GM13976 (cell line): ENCODE measurements around the gene POLR2H.

Source experiments
- DNase-seq: peaks from one replicate; pipeline ENCODE4 v3.0.0; 2012; ENCODE audit warnings: low spot score
- in situ Hi-C: fragments of 300-500 bp; cut with MboI; formaldehyde crosslinking; loops from one replicate; pipeline ENCODE4 v1.12.0; 2022; ENCODE audit warnings: low sequenced_read_pairs, mixed read lengths, inconsistent platforms; ENCODE audit not compliant: unreplicated experiment
- TF ChIP-seq, protein P1 (sequence below): IDR thresholded peaks from 2 replicates; pipeline ENCODE4 v1.5.1; 2012; ENCODE audit warnings: borderline replicate concordance, mild to moderate bottlenecking; ENCODE audit not compliant: insufficient read depth; ENCODE audit errors: extremely low read depth, missing control alignments, control extremely low read depth

Gene POLR2H

DNA sequence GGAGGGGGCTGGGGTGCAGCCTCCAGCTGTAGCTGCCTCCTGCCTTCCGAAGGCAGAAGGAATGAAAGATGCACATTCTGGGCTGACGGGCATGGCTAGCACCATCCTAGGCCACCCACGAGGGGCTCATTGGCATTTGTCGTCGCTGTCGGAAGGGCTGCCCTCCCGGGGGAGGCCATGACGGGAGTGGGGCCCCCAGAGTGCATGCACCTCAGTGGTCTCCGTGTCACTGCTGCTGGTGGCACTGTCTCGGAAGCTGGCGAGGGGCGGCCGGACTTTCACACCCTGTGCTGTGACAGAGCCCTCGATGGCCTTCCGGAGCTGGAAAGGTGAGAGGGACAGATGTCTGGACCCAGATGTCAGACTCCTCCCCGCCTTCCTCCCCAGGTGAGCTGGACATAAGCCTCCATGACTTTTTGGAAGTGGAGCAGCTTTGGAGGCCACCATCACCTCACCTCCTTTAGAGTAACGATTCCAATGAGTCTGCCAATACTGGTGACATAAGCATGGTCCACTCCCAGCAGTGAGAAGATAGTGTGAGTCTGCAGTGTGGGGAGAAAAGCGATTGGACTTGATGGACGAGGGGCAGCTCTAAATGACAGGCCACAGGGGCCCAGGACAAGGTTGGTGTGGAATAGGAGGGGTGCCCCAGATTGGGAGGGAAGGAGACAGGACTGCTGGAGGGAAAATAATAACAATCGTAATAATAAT is 14.9 kb upstream of the POLR2H start:
- DNase-seq = no peak
- in situ Hi-C loops = no loop called here
- TF ChIP-seq, protein P1, sequence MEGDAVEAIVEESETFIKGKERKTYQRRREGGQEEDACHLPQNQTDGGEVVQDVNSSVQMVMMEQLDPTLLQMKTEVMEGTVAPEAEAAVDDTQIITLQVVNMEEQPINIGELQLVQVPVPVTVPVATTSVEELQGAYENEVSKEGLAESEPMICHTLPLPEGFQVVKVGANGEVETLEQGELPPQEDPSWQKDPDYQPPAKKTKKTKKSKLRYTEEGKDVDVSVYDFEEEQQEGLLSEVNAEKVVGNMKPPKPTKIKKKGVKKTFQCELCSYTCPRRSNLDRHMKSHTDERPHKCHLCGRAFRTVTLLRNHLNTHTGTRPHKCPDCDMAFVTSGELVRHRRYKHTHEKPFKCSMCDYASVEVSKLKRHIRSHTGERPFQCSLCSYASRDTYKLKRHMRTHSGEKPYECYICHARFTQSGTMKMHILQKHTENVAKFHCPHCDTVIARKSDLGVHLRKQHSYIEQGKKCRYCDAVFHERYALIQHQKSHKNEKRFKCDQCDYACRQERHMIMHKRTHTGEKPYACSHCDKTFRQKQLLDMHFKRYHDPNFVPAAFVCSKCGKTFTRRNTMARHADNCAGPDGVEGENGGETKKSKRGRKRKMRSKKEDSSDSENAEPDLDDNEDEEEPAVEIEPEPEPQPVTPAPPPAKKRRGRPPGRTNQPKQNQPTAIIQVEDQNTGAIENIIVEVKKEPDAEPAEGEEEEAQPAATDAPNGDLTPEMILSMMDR = no peak

DNA sequence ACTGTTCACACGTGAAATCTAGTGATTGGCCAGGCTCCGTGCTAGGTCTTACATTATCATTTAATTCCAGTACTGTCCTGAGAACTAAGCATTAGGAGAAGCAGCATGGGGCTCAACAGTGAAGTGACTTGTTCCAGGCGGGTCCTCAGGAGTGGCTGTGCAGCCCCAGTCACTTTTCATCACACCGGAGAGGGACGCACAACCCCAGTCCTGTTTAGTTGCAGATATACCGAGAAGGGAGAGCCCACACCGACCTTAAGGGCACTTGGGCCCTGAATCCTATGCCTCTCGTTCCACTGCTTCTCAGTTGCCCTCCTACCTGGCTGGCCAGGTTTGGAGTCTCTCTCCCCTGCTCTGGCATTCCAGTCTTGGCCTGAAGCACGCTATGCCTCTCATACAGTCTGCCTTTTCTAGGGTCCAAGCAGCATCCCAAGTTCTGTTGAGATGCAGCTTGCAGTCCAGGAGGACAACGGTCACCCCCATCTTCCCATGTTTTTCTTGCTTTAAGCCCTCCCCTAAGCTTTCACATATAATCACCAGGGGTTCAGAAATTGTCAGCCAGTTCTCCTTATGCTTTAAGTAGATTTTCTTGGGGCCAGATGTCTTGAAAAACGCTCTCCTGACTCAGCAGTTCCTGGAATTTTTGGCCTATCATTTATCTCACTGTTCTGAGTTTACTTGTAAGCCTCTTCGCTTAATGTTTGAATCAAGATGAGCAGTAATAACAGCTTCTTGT is 14.0 kb upstream of the POLR2H start:
- DNase-seq = no peak
- TF ChIP-seq, protein P1 = no peak
- in situ Hi-C loops = no loop called here

DNA sequence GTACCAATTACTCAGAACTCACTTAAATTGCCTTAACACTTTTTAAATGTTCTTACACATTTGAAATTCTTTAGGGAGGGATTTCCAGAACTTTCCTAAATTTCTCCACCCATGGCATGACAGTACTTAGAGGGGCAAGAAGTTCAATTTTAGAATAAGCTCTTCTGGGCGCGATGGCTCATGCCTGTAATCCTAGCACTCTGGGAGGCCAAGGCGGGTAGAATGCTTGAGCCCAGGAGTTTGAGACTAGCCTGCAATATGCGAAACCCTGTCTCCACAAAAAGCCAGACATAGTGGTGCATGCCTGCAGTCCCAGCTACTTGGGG is 13.5 kb upstream of the POLR2H start:
- DNase-seq = no peak
- TF ChIP-seq, protein P1 = no peak
- in situ Hi-C loops = no loop called here

DNA sequence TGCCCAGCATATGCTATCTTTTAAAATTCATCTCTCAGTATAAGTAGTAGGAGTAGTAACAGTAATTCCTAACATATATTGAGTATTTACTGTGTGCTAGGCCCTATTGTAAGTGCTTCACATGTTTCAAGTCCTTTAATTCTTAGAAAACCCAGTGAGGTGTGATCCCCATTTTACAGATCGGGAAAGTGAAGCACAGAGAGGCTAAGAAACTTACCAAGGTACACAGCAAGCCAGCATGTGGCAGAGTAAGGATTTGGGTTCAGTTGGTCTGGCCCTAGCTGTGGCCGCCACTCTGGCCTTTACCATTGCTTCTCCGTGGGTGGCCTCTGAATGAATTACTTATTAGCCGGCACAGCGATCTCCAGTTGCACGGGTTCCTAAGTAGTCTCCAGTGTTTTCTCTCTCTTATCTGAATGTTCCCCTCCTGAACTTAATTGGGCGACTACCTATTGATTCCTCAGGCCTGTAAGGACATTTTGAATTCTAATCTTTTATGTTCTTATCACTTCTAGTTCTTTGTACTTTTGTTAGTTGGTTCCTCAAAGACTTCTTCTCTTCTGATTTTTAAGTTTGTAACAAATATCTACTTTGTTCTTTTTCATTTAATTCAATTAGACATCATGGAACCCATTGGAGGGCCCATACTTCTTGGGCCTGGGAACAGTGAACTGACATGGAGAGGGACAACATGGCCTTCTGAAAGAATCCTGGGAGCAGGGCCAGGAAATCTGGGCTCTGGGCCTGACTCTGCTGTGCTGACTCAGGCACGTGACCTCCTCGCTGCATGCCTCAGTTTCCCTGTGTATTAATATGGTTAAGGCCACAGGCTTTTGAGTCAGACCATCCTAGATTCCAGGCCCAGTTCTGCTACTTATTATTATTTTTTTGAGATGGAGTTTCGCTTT is 11.7 kb upstream of the POLR2H start:
- in situ Hi-C loops = no loop called here
- TF ChIP-seq, protein P1 = no peak

DNA sequence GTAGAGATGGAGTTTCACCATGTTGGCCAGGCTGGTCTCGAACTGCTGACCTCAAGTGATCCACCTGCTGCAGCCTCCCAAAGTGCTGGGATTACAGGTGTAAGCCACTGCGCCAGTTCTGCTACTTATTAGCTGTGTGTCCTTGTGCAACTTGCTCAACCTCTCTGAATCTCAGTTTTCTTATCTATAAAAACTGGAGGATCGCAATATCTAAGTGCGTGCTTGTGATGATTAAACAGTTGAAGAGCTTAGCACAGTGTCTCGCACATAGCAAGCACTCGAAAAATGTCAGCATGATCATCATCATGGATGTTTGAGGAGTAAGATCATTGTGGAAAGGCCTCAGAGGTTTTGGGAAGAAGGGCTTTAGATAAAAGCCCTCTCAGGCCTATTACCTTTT is 10.9 kb upstream of the POLR2H start:
- in situ Hi-C loops = no loop called here
- no peak for DNase-seq
- TF ChIP-seq, protein P1 = no peak

More for the DNA sequence above, 11.7 kb upstream of the POLR2H start:
- no peak for DNase-seq

DNA sequence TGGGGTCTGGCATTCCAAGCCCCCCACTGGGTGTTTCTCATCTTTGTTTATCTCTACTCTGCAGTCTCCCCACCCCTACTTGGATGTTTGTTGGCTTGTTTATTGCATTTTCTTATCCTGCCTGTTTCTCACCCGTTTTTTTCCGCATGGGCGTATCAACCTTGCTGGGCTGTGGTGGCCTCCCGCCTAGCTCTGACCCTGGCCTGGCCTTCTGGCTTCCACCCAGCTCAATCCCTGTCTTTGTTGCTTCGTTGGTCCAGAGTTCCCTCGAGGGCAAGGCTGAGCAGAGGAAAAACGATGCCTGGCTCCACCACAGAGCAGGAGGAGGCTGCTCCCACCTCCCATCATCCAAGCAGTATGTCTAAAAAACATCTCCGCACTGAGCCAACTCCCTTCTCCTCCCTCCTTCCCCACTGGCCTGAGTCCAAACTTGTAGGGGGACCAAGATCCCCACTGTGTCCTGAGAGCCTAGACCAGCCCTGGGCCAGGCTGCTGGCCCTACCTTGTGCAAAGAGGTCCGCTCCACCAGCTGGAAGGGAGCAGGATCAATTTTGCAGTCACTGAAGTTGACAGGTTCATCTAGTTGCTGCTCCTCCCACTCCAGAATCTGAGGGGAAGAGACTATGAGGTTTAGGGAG is 9.9 kb upstream of the POLR2H start:
- in situ Hi-C loops = no loop called here
- TF ChIP-seq, protein P1 = no peak
- no peak for DNase-seq
